MG63 (cell line): Measurements from ENCODE around the gene SIGLEC9. TPM values are rescaled to one million over a fixed set of nuclear protein-coding genes. Genes with fewer than 3 reads are reported as not detected.

Experiments used
- DNase-seq: peaks from one replicate; pipeline ENCODE4 v3.0.0-alpha.2; 2020
- H3K27me3 ChIP-seq: fragments of 250-450 bp; sonication (Bioruptor Pico); 2 replicates; pipeline ENCODE4 v1.5.1; 2020; ENCODE audit warnings: mild to moderate bottlenecking, moderate library complexity
- H3K36me3 ChIP-seq: fragments of 250-450 bp; sonication (Bioruptor Pico); 2 replicates; pipeline ENCODE4 v1.5.1; 2020; ENCODE audit warnings: mild to moderate bottlenecking, moderate library complexity
- H3K4me3 ChIP-seq: fragments of 250-450 bp; sonication (Bioruptor Pico); 2 replicates; pipeline ENCODE4 v1.5.1; 2020; ENCODE audit warnings: mild to moderate bottlenecking, moderate library complexity
- H3K9me3 ChIP-seq: fragments of 250-450 bp; sonication (Bioruptor Pico); 2 replicates; pipeline ENCODE4 v1.5.1; 2020; ENCODE audit warnings: mild to moderate bottlenecking, moderate library complexity
- total RNA-seq: library from RNA; depleted of rRNA; stranded (reverse); fragments of >200 nt; shearing (Covaris generic); gene quantifications from 2 replicates; pipeline ENCODE4 v1.2.3, GENCODE V29; 2014; ENCODE audit warnings: low replicate concordance; rRNA removed

Gene SIGLEC9
- total RNA-seq, 1 experiment from 2014 or later: not detected

DNA sequence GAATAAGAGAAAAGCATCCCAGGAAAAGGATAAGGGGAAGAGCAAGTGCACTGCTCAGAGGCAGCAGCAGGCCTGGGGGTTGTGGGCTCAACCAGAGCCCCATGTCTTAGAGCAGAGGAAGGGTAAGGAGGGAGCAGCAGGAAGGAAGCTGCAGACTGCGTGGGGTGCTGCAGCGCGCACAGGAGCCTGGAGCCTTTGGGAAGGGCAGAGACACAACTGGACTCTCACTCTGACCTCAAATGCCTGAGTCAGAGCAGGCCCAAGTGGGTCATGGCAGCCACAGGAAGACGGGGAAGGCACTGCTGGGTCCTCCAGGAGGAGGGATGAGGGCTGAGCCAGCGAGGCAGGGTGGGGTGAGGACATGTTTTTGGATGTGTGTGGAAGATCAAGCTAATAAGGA lies 49.0 kb downstream of the SIGLEC9 start:
- H3K27me3 ChIP-seq: peaks cover 43% of the 10 kb centered on the region
- H3K4me3 ChIP-seq: no peak overlapping the region
- no peak for DNase-seq
- no peaks in the 10 kb centered on the region for H3K36me3 ChIP-seq
- 0 out of 2 replicates have a peak, but pooled peaks cover 2% of the 10 kb centered on the region for H3K9me3 ChIP-seq

DNA sequence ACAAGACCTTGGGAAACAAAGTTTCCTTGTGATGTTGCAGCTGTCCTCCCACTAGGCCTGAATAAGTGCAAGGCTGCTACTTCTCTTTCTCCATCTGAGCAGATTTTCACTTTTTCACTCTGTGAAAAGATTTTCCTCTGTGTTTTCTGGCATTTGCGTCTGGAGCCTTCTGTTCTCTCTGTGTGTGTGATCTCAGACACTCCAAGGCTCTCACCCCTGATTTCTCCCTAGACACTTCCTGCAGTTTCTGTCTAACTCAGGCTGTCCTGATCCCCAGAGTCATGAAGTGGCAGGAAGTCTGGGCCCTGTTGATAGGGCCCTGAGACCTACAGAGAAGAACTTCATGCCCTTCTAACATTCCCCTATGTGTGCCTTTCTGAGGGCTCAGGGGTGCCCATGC lies 54.5 kb downstream of the SIGLEC9 start:
- Histone ChIP-seq H3K4me3 (no peak overlapping the region), H3K9me3 (no peaks in the 10 kb centered on the region), H3K36me3 (no peaks in the 10 kb centered on the region), H3K27me3 (peaks cover 26% of the 10 kb centered on the region)
- no peak for DNase-seq

Other genes with a start within 250 kb of the SIGLEC9 start
- not detected in 2 replicates for gene KLK4, start 213.5 kb upstream of the SIGLEC9 start, total RNA-seq
- 278 and 454 TPM in 2 replicates for gene KLK5, start 171.9 kb upstream of the SIGLEC9 start, total RNA-seq
- 4.8 and 8.5 TPM in 2 replicates for gene KLK6, start 155.3 kb upstream of the SIGLEC9 start, total RNA-seq
- gene KLK7, start 141.0 kb upstream of the SIGLEC9 start, total RNA-seq: 17.9 and 31.4 TPM in 2 replicates
- gene KLK8, start 123.3 kb upstream of the SIGLEC9 start, total RNA-seq: not detected in 2 replicates
- 1.5 and 7.0 TPM in 2 replicates for gene KLK10, start 105.2 kb upstream of the SIGLEC9 start, total RNA-seq
- not detected in 2 replicates for gene KLK11, start 98.3 kb upstream of the SIGLEC9 start, total RNA-seq
- not detected in 2 replicates for gene KLK12, start 89.9 kb upstream of the SIGLEC9 start, total RNA-seq
- not detected in 2 replicates for gene KLK13, start 59.8 kb upstream of the SIGLEC9 start, total RNA-seq
- gene KLK14, start 42.0 kb upstream of the SIGLEC9 start, total RNA-seq: not detected in 2 replicates
- gene CTU1, start 16.5 kb upstream of the SIGLEC9 start, total RNA-seq: 18.7 and 33.5 TPM in 2 replicates
- gene SIGLEC7, start 17.4 kb downstream of the SIGLEC9 start, total RNA-seq: not detected in 2 replicates
- 0.22 and 3.8 TPM in 2 replicates for gene CD33, start 100.2 kb downstream of the SIGLEC9 start, total RNA-seq
- not detected in 2 replicates for gene SIGLECL1, start 126.2 kb downstream of the SIGLEC9 start, total RNA-seq
- not detected in 2 replicates for gene IGLON5, start 186.7 kb downstream of the SIGLEC9 start, total RNA-seq
- 0.10 and 0.95 TPM in 2 replicates for gene VSIG10L, start 217.2 kb downstream of the SIGLEC9 start, total RNA-seq
- gene ETFB, start 241.5 kb downstream of the SIGLEC9 start, total RNA-seq: 170 and 237 TPM in 2 replicates
- not detected in 2 replicates for gene CLDND2, start 244.1 kb downstream of the SIGLEC9 start, total RNA-seq
- gene NKG7, start 247.7 kb downstream of the SIGLEC9 start, total RNA-seq: not detected in 2 replicates